ENCODE measurements around the gene FZR1. TPM values are rescaled to one million over a fixed set of nuclear protein-coding genes. Genes with fewer than 3 reads are reported as not detected.
A peak's percentile ranks its signal among the peaks of the same experiment; 100 is the strongest.

Gene FZR1
- total and polyA plus RNA-seq, 9 of the 15 experiments (the other 6 are each of a cell fraction or from before 2014, with no cell fraction given), result 0.18 to 48.0 (median 22.2) TPM

DNA sequence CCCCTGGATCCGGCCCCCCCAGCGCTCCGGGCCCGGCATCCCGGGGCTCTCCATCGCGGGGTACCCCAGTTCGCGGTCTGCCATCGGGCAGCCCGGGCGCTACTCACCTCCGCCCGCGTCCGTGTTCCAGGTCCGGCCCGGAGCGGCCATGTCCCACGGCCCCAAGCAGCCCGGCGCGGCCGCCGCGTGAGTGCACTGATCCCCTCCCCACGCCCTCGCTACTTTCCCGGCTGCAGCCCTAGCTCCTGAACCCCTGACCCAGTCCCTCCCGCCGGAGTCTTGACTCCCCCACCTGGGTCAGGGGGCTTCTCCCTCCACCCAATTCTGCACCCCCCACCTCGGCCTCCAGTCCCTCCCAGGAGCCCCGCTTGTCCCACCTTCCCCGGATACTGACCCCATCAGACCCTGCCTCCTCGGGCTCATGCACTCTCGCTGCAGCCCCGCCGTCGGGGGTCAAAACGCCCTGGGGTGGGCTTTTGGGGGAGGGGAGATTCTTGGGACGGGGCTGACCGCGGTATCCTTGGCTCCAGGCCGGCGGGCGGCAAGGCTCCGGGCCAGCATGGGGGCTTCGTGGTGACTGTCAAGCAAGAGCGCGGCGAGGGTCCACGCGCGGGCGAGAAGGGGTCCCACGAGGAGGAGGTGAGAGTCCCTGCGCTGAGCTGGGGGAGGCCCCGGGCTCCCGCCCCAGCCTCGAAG, 67.2 kb downstream of the FZR1 start (continued):
- TF ChIP-seq TCF7L2 (IDR thresholded peaks at IDR 0.05; ENCODE audit: low read depth, low read length) (no peak), MNT (conservative IDR thresholded peaks at IDR 0.05) (peak in 1 of 2 experiments; percentile 46; a peak in 2 of 4 replicates), NFIC (IDR thresholded peaks at IDR 0.05) (0 out of 2 replicates have a peak, but pooled peaks have one; percentile 28), KLF13 (tag; IDR thresholded peaks at IDR 0.05; ENCODE audit: borderline replicate concordance, low read depth) (no peak), FIP1L1 (IDR thresholded peaks at IDR 0.05; ENCODE audit: low read depth, low read length, poor library complexity, severe bottlenecking) (peak; percentile 47), RBM25 (IDR thresholded peaks at IDR 0.05; ENCODE audit: low read depth, low read length, severe bottlenecking) (peak; percentile 42), YY1 (IDR thresholded peaks at IDR 0.05; ENCODE audit: borderline replicate concordance in 1 of 3, control insufficient read depth in 1 of 3, extremely low read depth in 1 of 3, insufficient read depth in 3 of 3, insufficient read length in 1 of 3, insufficient replicate concordance in 2 of 3, low read depth in 1 of 3, low read length in 2 of 3) (peak; percentile 5 to 85 (median 69)), ZC3H4 (CRISPR knock-in tag; IDR thresholded peaks at IDR 0.05; ENCODE audit: borderline replicate concordance) (0 out of 2 replicates have a peak, but pooled peaks have one; percentile 31), DMBX1 (CRISPR knock-in tag; IDR thresholded peaks at IDR 0.05; ENCODE audit: borderline replicate concordance) (no peak), CHD1 (IDR thresholded peaks at IDR 0.05; ENCODE audit: low read length) (peak; percentile 53), ETV6 (IDR thresholded peaks at IDR 0.05; ENCODE audit: borderline replicate concordance in 1 of 2, low read depth in 2 of 2, low read length in 1 of 2) (no peak), ETV6 (CRISPR knock-in tag; IDR thresholded peaks at IDR 0.05; ENCODE audit: borderline replicate concordance) (0 out of 2 replicates have a peak, but pooled peaks have one; percentile 63), ZNF695 (CRISPR knock-in tag; IDR thresholded peaks at IDR 0.05) (no peak), ASH1L (IDR thresholded peaks at IDR 0.05; ENCODE audit: borderline replicate concordance, low read depth, partially characterized antibody) (no peak), RBFOX2 (IDR thresholded peaks at IDR 0.05; ENCODE audit: low read depth, low read length) (peak; percentile 66)
- TF ChIP-seq, protein P1, sequence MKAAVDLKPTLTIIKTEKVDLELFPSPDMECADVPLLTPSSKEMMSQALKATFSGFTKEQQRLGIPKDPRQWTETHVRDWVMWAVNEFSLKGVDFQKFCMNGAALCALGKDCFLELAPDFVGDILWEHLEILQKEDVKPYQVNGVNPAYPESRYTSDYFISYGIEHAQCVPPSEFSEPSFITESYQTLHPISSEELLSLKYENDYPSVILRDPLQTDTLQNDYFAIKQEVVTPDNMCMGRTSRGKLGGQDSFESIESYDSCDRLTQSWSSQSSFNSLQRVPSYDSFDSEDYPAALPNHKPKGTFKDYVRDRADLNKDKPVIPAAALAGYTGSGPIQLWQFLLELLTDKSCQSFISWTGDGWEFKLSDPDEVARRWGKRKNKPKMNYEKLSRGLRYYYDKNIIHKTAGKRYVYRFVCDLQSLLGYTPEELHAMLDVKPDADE (conservative IDR thresholded peaks at IDR 0.05; ENCODE audit: control insufficient read depth, low read depth, low read length), result 0 out of 2 replicates have a peak, but pooled peaks have one; percentile 21
- TF ChIP-seq, protein P2, sequence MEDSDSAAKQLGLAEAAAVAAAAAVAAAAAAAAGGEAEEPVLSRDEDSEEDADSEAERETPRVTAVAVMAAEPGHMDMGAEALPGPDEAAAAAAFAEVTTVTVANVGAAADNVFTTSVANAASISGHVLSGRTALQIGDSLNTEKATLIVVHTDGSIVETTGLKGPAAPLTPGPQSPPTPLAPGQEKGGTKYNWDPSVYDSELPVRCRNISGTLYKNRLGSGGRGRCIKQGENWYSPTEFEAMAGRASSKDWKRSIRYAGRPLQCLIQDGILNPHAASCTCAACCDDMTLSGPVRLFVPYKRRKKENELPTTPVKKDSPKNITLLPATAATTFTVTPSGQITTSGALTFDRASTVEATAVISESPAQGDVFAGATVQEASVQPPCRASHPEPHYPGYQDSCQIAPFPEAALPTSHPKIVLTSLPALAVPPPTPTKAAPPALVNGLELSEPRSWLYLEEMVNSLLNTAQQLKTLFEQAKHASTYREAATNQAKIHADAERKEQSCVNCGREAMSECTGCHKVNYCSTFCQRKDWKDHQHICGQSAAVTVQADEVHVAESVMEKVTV (CRISPR knock-in tag; IDR thresholded peaks at IDR 0.05), result no peak
- TF ChIP-seq, protein P3, sequence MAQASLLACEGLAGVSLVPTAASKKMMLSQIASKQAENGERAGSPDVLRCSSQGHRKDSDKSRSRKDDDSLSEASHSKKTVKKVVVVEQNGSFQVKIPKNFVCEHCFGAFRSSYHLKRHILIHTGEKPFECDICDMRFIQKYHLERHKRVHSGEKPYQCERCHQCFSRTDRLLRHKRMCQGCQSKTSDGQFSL (CRISPR knock-in tag; IDR thresholded peaks at IDR 0.05), result peak; percentile 82
- TF ChIP-seq, protein P3 (tag; IDR thresholded peaks at IDR 0.05), result peak in 1 of 2 experiments; percentile 86; a peak in 2 of 4 replicates
